ENCODE data around the gene C9orf85.

Gene C9orf85

GRCh38 chr9:72012646-72013045 lies 101.2 kb downstream of the C9orf85 start:
- H3K27ac ChIP-seq, result no peak overlapping the region
- TF ChIP-seq ZFX (IDR thresholded peaks at IDR 0.05; ENCODE audit: borderline replicate concordance) (no peak), CTCF (IDR thresholded peaks at IDR 0.05) (no peak)

- H3K27ac ChIP-seq, result no peak overlapping the region
- TF ChIP-seq CTCF (IDR thresholded peaks at IDR 0.05), result no peak
- no peak for TF ChIP-seq ZFX (IDR thresholded peaks at IDR 0.05; ENCODE audit: borderline replicate concordance)
Observed at GRCh38 chr9:72013292-72013760, 101.9 kb downstream of the C9orf85 start.

GRCh38 chr9:72022841-72023240 lies 111.4 kb downstream of the C9orf85 start:
- no peak for TF ChIP-seq ZFX (IDR thresholded peaks at IDR 0.05; ENCODE audit: borderline replicate concordance)
- no peak for TF ChIP-seq CTCF (IDR thresholded peaks at IDR 0.05)
- H3K27ac ChIP-seq, result no peak overlapping the region

All from 22Rv1 (cell line).